Effector memory CD4-positive, alpha-beta T cell (primary cell): ENCODE results near the gene PPP2R2C.

Experiments used
- DNase-seq, 3 donors: peaks; one replicate each; pipeline ENCODE4 v3.0.0-alpha.2; 2020
- H3K27ac ChIP-seq: 2 replicates; pipeline ENCODE4 v1.7.0; 2013; ENCODE audit warnings: mild to moderate bottlenecking, low read length, moderate library complexity; ENCODE audit not compliant: insufficient read depth, poor library complexity, severe bottlenecking
- H3K27me3 ChIP-seq: replicated peaks from 2 replicates; pipeline ENCODE4 v1.7.0; 2013; ENCODE audit warnings: mild to moderate bottlenecking, low read length; ENCODE audit not compliant: insufficient read depth, control insufficient read depth, poor library complexity, severe bottlenecking
- H3K36me3 ChIP-seq: 2 replicates; pipeline ENCODE4 v1.7.0; 2013; ENCODE audit warnings: mild to moderate bottlenecking, low read length, moderate library complexity; ENCODE audit not compliant: control insufficient read depth, insufficient read depth
- H3K4me1 ChIP-seq: 2 replicates; pipeline ENCODE4 v1.7.0; 2013; ENCODE audit warnings: low read length, mild to moderate bottlenecking; ENCODE audit not compliant: control insufficient read depth, insufficient read depth, poor library complexity, severe bottlenecking
- H3K4me3 ChIP-seq: 2 replicates; pipeline ENCODE4 v1.7.0; 2013; ENCODE audit warnings: low read length, low read depth, mild to moderate bottlenecking; ENCODE audit not compliant: insufficient read depth, poor library complexity, severe bottlenecking
- H3K9me3 ChIP-seq: 2 replicates; pipeline ENCODE4 v1.7.0; 2013; ENCODE audit warnings: mild to moderate bottlenecking, low read length, moderate library complexity; ENCODE audit not compliant: control insufficient read depth
- total RNA-seq, 3 donors: gene quantifications; one replicate each; lab custom pipeline; 2026; lab: John Stamatoyannopoulos, UW

The PPP2R2C gene
- total RNA-seq, result 0 reads per million in 3 donors

GRCh38 chr4:6472387-6473263 lies at the start of gene PPP2R2C:
Gene PPP2R2C (minus strand): TSS chr4:6472614. CDS start chr4:6472229, 385 bp downstream.
- no peak for DNase-seq
- no peak within 1 kb of the TSS for H3K4me3 ChIP-seq
- no peak within 1 kb of the TSS for H3K27ac ChIP-seq
- H3K4me1 ChIP-seq, result peaks cover 9% of the 10 kb centered on the region
- H3K9me3 ChIP-seq, result no peaks in the 10 kb centered on the region
- H3K36me3 ChIP-seq, result no peaks in the 10 kb centered on the region
- H3K27me3 ChIP-seq, result peaks cover 20% of the 10 kb centered on the region

- Histone ChIP-seq H3K9me3 (no peaks in the 10 kb centered on the region), H3K27me3 (no peaks in the 10 kb centered on the region), H3K4me1 (no peaks in the 10 kb centered on the region), H3K4me3 (no peak overlapping the region), H3K36me3 (no peaks in the 10 kb centered on the region), H3K27ac (no peak overlapping the region)
- DNase-seq, result no peak
Observed at GRCh38 chr4:6520978-6521377, 48.6 kb upstream of the PPP2R2C start.

GRCh38 chr4:6520051-6520636 lies 47.7 kb upstream of the PPP2R2C start:
- H3K9me3 ChIP-seq, result no peaks in the 10 kb centered on the region
- H3K27ac ChIP-seq, result no peak overlapping the region
- no peak overlapping the region for H3K4me3 ChIP-seq
- no peak for DNase-seq
- no peaks in the 10 kb centered on the region for H3K36me3 ChIP-seq
- no peaks in the 10 kb centered on the region for H3K27me3 ChIP-seq
- H3K4me1 ChIP-seq, result no peaks in the 10 kb centered on the region

GRCh38 chr4:6517171-6517570 lies 44.8 kb upstream of the PPP2R2C start:
- no peaks in the 10 kb centered on the region for H3K27me3 ChIP-seq
- H3K27ac ChIP-seq, result no peak overlapping the region
- no peaks in the 10 kb centered on the region for H3K9me3 ChIP-seq
- H3K36me3 ChIP-seq, result no peaks in the 10 kb centered on the region
- no peak overlapping the region for H3K4me3 ChIP-seq
- no peaks in the 10 kb centered on the region for H3K4me1 ChIP-seq
- DNase-seq, result no peak

- H3K4me3 ChIP-seq, result no peak overlapping the region
- DNase-seq, result no peak
- H3K9me3 ChIP-seq, result no peaks in the 10 kb centered on the region
- H3K4me1 ChIP-seq, result no peaks in the 10 kb centered on the region
- H3K27me3 ChIP-seq, result no peaks in the 10 kb centered on the region
- no peaks in the 10 kb centered on the region for H3K36me3 ChIP-seq
- H3K27ac ChIP-seq, result no peak overlapping the region
Observed at GRCh38 chr4:6516762-6517161, 44.3 kb upstream of the PPP2R2C start.

GRCh38 chr4:6516281-6516680 lies 43.9 kb upstream of the PPP2R2C start:
- H3K36me3 ChIP-seq, result no peaks in the 10 kb centered on the region
- H3K4me1 ChIP-seq, result no peaks in the 10 kb centered on the region
- no peak overlapping the region for H3K27ac ChIP-seq
- no peak overlapping the region for H3K4me3 ChIP-seq
- no peaks in the 10 kb centered on the region for H3K27me3 ChIP-seq
- H3K9me3 ChIP-seq, result no peaks in the 10 kb centered on the region
- no peak for DNase-seq

GRCh38 chr4:6513678-6514077 lies 41.3 kb upstream of the PPP2R2C start:
- no peaks in the 10 kb centered on the region for H3K9me3 ChIP-seq
- H3K4me3 ChIP-seq, result no peak overlapping the region
- no peaks in the 10 kb centered on the region for H3K36me3 ChIP-seq
- H3K27ac ChIP-seq, result no peak overlapping the region
- H3K27me3 ChIP-seq, result no peaks in the 10 kb centered on the region
- DNase-seq, result no peak
- H3K4me1 ChIP-seq, result no peaks in the 10 kb centered on the region

- no peak for DNase-seq
- Histone ChIP-seq H3K27me3 (no peaks in the 10 kb centered on the region), H3K4me1 (no peaks in the 10 kb centered on the region), H3K4me3 (no peak overlapping the region), H3K36me3 (no peaks in the 10 kb centered on the region), H3K9me3 (no peaks in the 10 kb centered on the region), H3K27ac (no peak overlapping the region)
Observed at GRCh38 chr4:6509587-6509986, 37.2 kb upstream of the PPP2R2C start.

- no peak for DNase-seq
- no peak overlapping the region for H3K27ac ChIP-seq
- H3K27me3 ChIP-seq, result no peaks in the 10 kb centered on the region
- no peaks in the 10 kb centered on the region for H3K9me3 ChIP-seq
- no peak overlapping the region for H3K4me3 ChIP-seq
- H3K4me1 ChIP-seq, result no peaks in the 10 kb centered on the region
- no peaks in the 10 kb centered on the region for H3K36me3 ChIP-seq
Observed at GRCh38 chr4:6507345-6507744, 34.9 kb upstream of the PPP2R2C start.

GRCh38 chr4:6506616-6507140 lies 34.3 kb upstream of the PPP2R2C start:
- no peak overlapping the region for H3K4me3 ChIP-seq
- H3K9me3 ChIP-seq, result no peaks in the 10 kb centered on the region
- no peaks in the 10 kb centered on the region for H3K27me3 ChIP-seq
- H3K27ac ChIP-seq, result no peak overlapping the region
- H3K36me3 ChIP-seq, result no peaks in the 10 kb centered on the region
- H3K4me1 ChIP-seq, result no peaks in the 10 kb centered on the region
- no peak for DNase-seq
